ENCODE results near the gene CA5A. TPM values are rescaled to one million over a fixed set of nuclear protein-coding genes. Genes with fewer than 3 reads are reported as not detected.
A peak's percentile ranks its signal among the peaks of the same experiment; 100 is the strongest.
"Not testable (repeated sequence)": the region's sequence is repeated elsewhere in the genome, so short reads cannot be mapped to it uniquely, and the experiment has no call there.

Gene CA5A
- total RNA-seq, 1 experiment from 2014 or later, result not detected

DNA sequence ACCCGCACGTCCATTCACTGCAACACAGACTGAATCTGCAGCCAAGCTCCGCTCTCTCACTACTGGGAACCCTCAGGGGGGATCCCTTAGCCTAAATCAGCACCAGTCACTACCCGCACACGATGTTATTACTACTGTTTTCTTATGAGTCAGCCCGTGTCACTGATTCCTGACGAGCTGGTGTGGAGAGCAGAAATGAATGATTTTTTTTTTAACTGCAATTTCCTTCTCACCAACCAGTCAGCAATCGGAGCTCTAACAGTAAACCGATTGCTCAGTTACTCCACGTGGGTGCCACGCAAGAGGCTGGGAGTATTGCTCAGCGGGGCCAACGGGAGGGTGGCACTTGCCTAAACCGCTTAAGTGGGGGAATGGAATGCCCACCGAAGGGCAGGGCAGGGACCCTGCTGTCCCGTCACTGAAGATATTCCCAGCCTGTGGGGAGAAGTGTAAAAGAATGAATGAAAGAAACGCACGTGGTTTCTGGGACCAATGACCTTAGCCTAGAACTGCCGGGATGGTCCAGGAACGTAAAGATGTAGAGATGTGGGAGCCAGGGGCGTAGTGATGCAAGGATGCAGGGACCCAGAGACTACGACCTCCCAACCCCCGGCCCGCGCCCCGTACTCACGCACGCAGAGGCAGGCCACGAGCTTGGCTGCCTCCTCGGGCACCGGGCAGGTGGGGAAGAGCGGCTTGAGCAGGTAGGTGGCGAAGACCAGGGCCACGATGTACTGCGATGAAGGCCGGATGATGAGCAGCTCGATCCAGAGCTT, 67.9 kb downstream of the CA5A start:
- DNase-seq (ENCODE audit: low spot score), result peak; percentile 82

DNA sequence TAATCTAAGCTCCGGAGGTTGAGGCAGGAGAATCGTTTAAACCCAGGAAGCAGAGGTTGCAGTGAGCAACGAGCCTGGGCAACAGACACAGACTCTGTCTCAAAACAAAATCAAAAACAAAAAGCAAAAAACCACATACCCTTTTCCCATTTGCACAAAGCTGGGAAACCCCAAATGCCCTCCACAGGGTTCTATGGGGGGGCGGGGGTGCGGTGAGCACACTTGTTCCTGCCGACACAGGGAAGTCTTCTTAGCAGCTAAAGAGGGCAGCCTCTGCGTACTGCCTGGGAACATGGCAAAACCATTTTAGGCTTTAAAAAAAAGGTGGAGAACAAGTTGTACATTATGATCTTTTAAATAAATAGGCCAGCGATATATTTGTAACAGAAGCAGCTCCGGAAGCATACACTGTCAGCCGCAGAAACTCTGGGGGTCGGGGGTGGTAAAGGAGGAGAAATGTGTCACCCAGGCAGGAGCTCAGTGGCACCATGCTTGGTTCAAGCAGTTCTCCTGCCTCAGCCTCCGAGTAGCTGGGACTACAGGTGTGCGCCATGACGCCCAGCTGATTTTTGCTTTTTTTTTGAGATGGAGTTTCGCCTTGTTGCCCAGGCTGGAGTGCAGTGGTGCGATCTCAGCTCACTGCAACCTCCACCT, 70.3 kb downstream of the CA5A start:
- DNase-seq (ENCODE audit: low spot score), result not testable (repeated sequence)

DNA sequence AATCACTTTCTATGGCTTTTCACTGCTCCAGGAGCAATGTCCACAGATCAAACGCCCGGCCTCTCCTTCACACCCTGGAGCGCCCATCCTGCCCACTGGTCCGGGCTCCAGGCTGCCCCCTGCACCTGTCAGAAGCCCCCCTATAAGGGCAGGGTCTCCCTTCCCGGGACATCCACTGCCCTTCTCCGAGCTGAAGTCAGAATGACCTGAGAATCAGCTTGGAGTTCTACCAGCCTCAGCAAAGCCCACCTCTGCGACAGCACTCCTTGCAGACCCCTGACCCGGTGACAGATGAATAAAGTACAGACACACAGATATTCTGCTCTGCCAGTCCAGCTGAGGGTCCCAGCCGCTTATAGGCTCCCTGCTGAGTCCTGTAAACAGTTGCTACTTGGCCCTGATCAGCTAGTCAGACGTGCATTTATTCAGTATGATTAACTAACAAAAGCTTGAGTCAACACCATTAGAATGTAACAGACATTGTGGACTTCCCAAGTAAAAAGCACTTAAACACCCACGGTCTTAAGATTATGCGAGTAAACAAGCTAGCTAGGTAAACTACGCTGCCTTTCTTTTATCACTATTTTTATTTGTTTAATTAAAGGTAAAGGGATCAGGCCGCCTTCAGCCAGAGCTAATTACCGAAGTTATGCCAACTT, 71.9 kb downstream of the CA5A start:
- no peak for DNase-seq (ENCODE audit: low spot score)

DNA sequence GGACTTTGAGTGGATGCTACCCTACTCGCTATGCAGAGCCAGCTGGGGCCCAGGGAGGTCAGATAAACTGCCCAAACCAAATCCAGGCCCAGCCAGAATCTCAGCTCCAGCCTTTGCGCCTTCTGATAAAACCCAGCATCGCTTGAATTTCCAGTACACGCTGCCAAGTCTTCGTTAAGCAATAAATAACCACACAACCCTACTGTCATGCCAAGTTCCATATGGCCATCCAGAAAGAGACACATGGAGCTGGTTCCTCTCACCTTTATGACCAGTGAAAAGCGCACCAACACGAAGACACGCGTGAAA, 73.0 kb downstream of the CA5A start:
- not testable (repeated sequence) for DNase-seq (ENCODE audit: low spot score)

DNA sequence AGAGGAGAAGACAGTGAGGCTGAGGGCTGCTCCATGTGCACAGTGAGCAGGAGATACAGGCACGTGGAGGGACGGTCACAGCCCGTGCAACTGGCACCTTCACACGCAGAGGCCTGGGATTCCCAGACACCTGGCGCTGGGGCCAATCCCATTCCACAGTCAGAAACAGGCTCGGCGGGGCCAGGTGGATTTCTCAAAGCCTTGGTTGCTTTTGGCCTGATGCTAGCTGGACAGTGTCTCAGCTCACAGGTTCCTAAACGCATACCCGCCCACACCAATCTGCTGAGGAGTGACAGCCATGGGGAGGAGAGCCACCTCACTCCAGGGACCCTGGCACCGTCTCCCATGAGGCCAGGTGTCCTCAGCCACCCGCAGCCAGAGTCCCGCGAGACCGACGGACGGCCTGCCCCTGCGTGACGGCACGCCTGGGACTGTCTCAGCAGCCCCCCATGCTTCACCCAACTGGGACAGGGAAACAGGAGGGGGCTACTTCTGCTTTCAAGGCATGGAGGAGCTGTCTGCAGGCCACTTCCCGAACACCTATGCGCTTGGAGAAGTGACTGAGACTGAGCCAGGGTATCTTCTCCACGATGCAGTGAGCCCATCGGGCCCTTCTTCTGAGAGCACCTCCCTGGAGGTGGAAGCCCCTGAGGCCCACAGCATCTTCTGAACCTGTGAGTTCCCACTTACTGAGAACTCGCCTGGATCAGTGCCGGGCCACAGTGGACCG, 73.6 kb downstream of the CA5A start:
- DNase-seq (ENCODE audit: low spot score), result not testable (repeated sequence)

GRCh38 chr16:87861300-87862099, 74.8 kb downstream of the CA5A start:
- not testable (repeated sequence) for DNase-seq (ENCODE audit: low spot score)

GRCh38 chr16:87860553-87861299, 75.6 kb downstream of the CA5A start:
- DNase-seq (ENCODE audit: low spot score), result peak; percentile 97

- DNase-seq (ENCODE audit: low spot score), result not testable (repeated sequence)
These were observed 78.0 kb downstream of the CA5A start for GRCh38 chr16:87858151-87858993.

DNA sequence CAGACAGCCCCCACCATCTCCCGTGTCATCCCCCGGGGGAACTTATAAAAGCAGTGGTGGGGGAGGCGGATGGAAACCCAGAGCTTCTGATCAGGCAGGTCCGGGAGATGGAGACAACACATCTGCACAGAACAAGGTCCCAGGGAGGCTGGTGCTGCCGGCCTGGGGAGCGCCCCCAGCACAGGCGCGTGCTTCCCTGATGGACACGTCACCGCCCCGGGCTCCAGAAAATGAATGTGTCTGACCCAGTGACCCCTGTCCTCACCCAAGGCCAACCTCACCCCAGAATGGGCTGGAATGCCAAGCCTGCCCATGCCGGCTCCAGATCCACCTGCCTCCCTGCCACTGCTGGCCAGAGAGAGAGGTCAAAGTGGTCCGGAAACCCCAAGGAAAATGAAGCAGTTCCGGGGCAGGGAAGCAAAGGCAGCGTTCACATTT, 79.5 kb downstream of the CA5A start:
- no peak for DNase-seq (ENCODE audit: low spot score)

DNA sequence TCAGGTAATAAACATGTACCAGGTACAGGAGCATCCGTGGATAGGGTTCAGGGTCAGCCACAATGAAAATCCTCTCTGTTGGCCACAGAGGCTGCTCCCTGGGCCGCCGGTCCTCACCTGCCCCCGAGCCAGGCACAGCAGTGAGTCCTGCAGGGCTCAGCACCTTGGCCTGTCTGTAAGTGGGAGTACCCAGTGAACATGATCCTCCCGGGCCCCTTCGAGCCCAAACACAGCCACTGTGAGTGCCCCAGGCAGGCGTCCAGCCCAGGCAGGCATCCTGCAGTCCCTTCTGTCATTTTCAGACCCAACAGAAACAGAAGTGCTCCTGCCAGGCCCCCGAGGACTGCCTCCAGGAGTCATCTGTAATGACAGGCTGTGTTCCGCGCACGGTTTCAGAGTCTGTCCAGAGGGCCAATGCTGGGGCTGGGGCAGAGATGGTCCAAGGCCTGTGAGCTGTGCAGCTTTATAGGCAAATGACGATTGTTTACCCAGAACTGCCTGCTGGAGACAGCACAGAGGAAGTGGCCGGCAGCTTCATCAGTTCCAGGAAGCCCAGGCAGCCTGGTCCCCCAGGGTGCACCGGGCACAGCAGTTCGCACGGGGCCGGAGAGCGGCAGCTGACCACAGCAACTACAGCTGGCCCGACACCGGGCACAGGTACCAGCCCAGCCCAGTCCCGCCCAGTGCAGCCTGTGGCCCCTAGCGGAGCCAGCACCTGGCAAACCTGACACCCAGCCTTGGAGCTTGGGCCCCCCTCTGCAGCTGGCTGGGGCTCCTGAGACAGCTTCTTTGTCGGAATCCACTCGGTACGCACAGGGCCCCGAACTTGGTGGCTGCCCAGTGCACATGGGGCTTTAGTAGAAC, 80.2 kb downstream of the CA5A start:
- DNase-seq (ENCODE audit: low spot score), result peak; percentile 79

DNA sequence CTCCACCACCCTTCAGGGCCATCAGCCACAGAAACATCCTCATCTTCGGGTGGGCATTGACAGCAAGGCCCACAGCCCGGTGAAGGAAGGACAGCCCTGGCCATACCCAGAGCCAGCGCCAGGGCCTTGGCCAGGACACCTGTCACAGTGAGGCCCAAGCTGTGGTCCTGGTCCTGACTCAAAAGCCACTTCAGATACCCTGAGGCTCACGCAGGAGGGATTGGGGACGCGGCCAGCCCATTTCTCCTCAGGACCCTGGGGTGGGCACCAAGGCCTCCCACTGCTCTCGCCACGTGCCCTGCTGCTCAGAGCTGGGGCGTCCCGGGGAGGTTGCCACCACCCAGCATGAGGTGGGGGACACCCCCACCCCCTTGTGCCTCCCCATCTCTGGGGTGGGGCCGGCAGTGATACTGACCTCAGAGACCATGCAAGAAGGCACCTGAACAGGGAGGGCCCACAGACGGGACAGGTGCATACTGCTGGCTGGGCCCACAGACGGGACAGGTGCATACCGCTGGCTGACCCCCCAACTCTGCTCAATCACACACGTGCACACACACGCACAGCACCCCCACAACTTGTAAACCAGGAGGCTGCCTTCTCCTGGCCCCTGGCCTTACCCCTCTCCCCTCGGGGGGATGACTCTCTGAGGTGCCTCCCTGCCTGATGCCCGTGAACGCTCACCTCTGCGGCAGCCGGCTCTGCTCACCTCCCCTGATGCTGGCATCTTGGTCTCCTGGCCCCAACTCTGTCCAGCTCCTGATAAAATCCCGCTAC, 81.2 kb downstream of the CA5A start:
- DNase-seq (ENCODE audit: low spot score), result no peak

- DNase-seq (ENCODE audit: low spot score), result no peak
These were observed 82.0 kb downstream of the CA5A start for GRCh38 chr16:87854053-87854906.

DNA sequence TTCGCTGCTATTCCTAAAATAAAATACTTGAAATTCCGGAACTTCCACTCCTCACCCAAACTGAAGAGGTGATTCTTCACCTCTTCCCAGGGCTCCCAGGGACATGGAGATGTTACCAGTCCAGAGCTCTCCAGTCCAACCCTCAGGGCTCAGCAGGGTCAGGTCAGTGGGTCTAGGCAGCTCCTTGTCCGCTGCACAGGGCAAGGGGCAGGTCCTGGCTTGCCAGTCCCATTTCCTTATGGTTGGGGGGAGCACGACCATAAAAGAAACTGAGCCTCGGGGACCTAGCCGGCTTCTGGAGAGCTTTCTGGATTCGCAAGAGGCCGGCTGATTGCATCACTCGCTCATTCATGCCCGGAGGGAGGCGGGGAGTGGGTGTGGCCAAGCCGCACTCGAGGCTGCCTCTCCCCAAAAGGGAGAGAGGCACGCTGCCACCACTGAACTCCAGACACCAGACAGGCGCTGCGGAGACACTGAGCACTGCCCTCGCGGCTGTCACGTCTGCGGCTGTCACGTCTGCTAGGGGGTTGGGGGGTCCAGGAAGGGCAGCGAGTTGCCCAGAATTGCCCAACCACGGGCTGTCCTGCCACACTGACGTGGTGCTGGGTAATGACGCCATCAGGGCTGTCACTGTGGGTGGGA, 82.8 kb downstream of the CA5A start:
- peak; percentile 99 for DNase-seq (ENCODE audit: low spot score)

GRCh38 chr16:87851601-87852000, 84.7 kb downstream of the CA5A start:
- no peak for DNase-seq (ENCODE audit: low spot score)

DNA sequence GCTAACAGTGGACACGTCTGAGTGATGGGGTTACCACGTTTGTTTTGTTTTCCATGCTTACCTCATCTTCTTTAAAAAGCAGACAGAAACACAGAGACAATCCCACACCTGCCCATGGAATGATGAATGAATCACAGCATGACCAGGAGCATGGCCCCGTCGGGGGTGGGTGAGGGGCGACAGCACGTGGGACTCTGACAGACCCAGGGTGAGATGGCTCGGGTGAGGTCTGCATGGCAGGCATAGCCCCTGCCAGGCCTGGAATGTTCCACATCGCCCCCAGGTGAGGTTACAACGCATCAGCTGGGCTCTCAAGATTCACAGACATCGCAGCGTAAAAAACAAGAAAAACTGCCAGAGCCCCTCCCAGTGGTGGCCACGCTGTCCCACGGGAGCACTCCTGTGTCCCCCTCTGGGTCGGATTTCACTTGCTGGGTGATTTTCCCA, 85.2 kb downstream of the CA5A start:
- DNase-seq (ENCODE audit: low spot score), result no peak
